GM21529 (cell line): Measurements from ENCODE around the gene IPP.
"Not testable (repeated sequence)": the region's sequence is repeated elsewhere in the genome, so short reads cannot be mapped to it uniquely, and the experiment has no call there.

ENCODE experiments used
- ATAC-seq: cut with Tn5 transposase; IDR thresholded peaks from one replicate; pipeline ENCODE4 v1.9.1; 2021; ENCODE audit not compliant: unreplicated experiment

The IPP gene

DNA sequence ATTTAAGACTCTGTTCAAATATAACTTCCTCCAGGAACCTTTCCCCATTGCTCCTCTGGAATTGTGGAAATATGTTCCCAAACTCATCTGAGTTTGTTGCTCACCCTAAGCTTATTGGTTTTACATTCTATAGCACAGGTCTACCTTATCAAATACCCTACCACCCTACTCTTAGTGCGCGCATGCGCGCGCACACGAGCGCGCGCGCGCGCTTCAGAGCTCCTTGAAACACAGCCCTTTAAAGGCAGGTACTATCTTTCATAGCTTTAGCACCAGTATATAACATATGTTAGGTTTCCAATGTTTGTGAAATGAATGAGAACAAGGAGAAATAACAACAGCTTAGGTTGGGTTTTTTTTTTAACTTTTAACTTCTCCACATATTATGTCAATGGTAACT lies 3.5 kb downstream of the IPP start:
- no peak for ATAC-seq

- ATAC-seq, result not testable (repeated sequence)
Measured at GRCh38 chr1:45739641-45740156, 10.8 kb downstream of the IPP start.

- ATAC-seq, result no peak
Measured at GRCh38 chr1:45739137-45739536, 11.3 kb downstream of the IPP start.

GRCh38 chr1:45730780-45731319 lies 19.6 kb downstream of the IPP start:
- ATAC-seq, result no peak

GRCh38 chr1:45730075-45730779 lies 20.2 kb downstream of the IPP start:
- ATAC-seq, result no peak

DNA sequence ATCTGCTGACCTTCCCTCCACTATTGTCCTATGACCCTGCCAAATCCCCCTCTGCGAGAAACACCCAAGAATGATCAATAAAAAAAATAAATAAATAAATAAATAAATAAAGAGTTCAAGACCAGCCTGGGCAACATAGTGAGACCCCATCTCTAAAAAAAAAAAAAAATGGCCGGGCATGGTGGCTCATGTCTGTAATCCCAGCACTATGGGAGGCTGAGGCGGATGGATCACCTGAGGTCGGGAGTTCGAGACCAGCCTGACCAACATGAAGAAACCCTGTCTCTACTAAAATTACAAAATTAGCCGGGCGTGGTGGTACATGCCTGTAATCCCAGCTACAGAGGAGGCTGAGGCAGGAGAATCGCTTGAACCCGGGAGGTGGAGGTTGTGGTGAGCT lies 24.4 kb downstream of the IPP start:
- ATAC-seq, result not testable (repeated sequence)

DNA sequence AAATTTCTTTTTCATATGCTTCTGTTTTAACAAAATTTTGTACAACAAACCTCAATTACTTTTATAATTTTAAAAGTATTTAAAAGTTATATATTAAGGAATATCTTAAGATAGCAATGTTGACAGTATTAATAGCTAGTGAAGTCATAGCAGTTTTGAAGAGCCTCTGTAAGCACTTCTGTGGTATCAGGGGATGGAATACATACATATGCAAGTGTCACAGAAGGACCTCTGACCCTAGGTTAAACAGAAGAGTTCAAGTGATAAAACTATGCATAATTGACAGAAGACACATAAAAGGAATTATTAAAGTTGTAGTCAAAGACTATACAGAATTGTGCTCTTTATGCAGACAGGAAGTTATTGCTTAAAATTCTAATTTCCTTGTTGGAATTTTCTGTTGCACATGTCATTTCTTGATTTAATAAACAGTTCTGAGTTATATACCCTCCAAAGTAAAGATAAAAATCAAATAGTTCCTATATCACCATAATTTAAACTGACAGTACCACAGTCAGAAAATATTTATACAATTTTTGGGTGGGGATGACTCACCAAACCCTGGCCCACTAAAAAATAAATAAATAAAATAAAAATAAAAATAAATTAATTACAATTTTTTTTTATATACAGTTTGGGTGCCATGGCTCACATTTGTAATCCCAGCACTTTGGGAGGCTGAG lies 27.1 kb downstream of the IPP start:
- ATAC-seq, result no peak

- no peak for ATAC-seq
Measured at GRCh38 chr1:45722809-45723208, 27.6 kb downstream of the IPP start.

DNA sequence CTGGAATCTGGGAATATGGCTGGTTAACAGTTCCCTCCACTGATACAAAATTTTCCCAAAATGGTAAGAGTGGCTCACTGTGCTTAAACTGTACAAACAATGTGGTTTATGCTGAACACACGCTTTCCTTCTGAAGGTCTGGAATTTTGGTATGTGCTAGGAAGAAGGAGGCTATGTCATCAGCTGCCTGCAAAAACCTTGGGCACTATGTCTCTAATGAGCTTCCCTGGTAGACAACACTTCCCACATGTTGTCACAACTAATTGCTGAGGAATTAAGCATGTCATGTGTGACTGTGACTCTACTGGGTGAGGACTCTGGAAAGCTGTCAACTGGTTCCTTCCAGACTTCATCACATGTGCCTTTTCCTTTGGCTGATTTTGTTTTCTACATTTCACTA lies 29.2 kb downstream of the IPP start:
- ATAC-seq, result no peak

GRCh38 chr1:45718289-45718688 lies 32.2 kb downstream of the IPP start:
- no peak for ATAC-seq

DNA sequence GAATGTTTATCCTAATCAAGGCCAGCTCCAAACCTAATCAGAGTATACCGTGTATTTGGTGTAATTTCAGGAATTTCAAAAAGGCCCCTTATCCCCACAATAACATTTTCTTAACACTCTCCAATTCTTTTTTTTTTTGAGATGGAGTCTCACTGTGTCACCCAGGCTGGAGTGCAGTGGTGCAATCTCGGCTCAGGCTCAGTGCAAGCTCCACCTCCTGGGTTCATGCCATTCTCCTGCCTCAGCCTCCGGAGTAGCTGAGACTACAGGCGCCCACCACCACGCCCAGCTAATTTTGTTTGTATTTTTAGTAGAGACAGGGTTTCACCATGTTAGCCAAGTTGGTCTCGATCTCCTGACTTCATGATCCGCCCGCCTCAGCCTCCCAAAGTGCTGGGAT lies 33.1 kb downstream of the IPP start:
- ATAC-seq, result not testable (repeated sequence)

DNA sequence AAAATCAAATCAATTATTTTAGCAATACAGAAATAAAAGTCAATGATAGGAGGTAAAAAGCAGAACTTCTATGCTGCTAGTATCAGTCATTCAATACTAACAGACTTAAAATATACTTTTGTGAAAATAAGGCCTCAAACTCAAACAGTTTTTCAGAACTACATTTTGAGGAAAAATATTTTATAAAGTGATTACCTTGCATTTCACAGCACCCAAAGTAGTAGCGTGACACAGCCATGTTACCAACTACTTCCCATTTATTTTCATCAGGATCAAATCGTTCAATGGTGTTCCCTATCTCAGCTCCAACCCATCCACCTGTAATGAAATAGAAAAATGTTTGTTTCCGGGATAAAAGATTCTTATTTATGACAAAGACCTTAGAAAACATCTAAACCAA lies 33.8 kb downstream of the IPP start:
- no peak for ATAC-seq

DNA sequence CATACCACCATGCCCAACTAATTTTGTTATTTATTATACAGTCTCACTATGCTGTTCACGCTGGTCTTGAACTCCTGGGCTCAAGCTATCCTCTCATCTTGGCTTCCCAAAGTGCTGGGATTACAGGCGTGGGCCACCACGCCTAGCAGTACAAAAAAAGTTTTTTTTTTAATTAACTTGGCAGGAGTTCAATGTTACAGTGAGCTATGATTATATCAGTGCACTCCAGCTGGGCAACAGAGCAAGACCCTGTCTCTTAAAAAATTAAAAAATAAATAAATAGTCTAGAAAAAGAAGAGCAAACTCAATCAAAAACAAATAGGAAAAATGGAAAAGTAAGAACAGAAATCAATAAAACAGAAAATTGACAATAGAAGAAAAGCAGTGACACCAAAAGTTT lies 36.7 kb downstream of the IPP start:
- no peak for ATAC-seq

DNA sequence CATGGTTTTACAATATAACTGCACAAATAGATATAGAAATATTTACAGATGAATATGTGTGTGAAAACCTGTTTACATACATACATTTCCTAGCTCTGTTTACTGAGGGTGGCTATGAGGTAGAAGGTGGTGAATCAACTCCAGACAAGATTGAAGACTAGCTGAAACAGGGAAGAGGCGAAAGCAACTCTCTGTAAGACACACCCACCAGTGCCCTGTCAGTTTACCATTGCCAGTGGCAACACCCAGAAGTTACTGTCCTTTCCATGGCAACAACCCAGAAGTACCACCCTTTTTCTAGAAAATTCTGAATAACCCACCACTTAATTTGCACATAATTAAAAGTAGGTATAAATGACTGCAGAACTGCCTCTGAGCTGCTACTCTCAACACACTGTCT lies 45.8 kb downstream of the IPP start:
- ATAC-seq, result no peak

GRCh38 chr1:45694823-45695222 lies 55.6 kb downstream of the IPP start:
- ATAC-seq, result no peak

- ATAC-seq, result not testable (repeated sequence)
Measured at GRCh38 chr1:45693811-45694210, 56.6 kb downstream of the IPP start.

GRCh38 chr1:45687754-45688740 lies 62.4 kb downstream of the IPP start, which contains the start of gene TMEM69:
Gene TMEM69 (plus strand): TSS chr1:45688181. CDS start chr1:45691069, 2,888 bp downstream.
- no peak for ATAC-seq

DNA sequence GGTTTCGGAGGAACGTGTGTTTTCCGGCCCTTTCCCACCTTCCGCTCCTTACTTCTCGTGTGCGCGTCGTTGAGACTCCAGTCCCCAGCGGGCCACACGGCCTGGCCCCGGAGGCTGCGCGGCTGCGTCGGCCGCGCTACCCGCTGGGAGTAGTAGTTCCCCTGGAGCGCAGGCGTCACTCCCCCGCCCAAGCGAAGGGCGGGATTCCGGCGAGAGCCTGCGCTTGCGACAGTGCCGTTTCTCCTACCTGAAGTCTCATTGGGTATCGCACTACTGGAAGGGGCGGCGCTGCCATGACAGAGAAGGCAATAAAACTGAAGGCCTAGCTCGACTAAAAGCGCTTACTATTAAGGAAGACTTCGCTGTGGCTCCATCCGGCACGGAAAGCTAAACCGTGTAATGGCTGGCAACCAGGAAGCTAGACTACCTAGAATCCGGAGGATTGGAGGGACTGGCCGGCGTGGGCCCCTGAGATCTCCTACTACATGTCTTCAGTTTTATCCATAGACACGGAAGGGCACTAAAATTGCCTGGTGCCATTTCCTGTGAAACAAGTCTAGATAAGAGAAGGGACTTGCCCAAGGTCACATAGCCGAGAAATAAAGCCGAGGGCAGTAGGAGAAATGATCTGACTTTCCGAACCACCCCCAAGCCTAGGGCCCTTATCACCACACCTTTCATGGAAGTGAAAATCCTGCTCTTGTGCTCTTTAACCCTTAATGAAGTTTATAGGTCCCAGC lies 63.3 kb downstream of the IPP start:
- ATAC-seq, result peak; percentile 81

DNA sequence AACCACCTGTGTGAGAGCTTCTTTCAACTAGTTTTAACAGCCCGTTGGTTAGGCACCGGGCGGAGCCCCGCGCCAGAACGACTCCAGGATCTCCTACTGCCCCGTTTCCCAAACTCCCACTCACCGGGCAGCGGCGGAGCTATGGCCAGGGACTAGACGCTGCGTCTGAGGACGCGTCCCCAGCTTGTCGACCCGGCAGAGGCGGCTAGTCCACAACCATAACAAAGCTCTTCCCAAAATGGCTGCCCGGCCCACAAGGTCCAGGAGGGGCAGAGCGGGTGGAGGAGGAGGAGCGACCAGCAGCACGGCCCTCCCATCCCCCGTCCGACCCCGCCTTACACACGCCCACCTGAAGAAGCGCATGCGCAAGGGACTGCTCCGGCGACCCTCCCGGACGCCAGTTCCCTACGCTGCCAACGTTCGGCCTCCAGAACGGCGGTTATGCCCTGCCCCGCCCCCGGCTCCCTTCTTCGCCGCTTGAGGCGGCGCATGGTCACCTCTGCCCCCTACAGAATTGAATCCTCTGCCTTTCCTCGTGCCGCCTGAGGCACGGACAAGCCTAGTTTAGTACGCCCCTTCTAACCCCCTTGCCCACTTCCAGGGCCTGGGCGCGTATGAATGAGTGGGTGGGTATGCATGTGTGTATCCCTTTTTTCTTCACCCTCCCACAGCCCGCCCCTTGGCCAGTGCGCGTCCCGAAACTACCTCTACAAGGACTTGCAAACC lies 64.0 kb downstream of the IPP start, which contains the start of gene GPBP1L1:
Gene GPBP1L1, minus strand, starts transcription at position 246 of the 726 bp plus-strand sequence. CDS start 27,446 bp downstream, outside the sequence.
- ATAC-seq, result peak; percentile 53

DNA sequence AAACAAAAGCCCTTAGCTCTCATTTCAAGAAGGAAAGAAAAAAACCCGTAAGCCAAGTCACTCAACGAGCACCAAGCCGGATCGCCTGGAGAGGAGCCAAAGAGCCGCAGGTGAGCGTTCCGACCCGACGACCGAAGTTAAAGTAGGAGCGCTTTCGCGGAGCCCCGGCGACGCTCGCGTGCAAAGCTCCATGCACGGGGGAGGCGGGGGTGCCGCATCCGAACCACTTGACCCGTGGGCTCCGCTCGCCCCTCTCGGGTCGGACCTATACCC lies 64.5 kb downstream of the IPP start:
- ATAC-seq, result peak; percentile 14
